Measurements from ENCODE around the gene CALN1. TPM values are rescaled to one million over a fixed set of nuclear protein-coding genes. Genes with fewer than 3 reads are reported as not detected.

The CALN1 gene
- total and polyA plus RNA-seq, 7 donors: under 0.01 TPM; not detected in 5

GRCh38 chr7:72190919-72191318 lies 221.2 kb downstream of the CALN1 start:
- no peaks in the 10 kb centered on the region for H3K27me3 ChIP-seq
- H3K4me3 ChIP-seq: no peak overlapping the region
- TF ChIP-seq, protein P1, sequence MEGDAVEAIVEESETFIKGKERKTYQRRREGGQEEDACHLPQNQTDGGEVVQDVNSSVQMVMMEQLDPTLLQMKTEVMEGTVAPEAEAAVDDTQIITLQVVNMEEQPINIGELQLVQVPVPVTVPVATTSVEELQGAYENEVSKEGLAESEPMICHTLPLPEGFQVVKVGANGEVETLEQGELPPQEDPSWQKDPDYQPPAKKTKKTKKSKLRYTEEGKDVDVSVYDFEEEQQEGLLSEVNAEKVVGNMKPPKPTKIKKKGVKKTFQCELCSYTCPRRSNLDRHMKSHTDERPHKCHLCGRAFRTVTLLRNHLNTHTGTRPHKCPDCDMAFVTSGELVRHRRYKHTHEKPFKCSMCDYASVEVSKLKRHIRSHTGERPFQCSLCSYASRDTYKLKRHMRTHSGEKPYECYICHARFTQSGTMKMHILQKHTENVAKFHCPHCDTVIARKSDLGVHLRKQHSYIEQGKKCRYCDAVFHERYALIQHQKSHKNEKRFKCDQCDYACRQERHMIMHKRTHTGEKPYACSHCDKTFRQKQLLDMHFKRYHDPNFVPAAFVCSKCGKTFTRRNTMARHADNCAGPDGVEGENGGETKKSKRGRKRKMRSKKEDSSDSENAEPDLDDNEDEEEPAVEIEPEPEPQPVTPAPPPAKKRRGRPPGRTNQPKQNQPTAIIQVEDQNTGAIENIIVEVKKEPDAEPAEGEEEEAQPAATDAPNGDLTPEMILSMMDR (IDR thresholded peaks at IDR 0.05): no peak
- TF ChIP-seq POLR2A (IDR thresholded peaks at IDR 0.05): no peak
- no peak for TF ChIP-seq POLR2AphosphoS5 (IDR thresholded peaks at IDR 0.05)
- TF ChIP-seq EP300 (IDR thresholded peaks at IDR 0.05): no peak
- H3K4me1 ChIP-seq: no peaks in the 10 kb centered on the region
- H3K36me3 ChIP-seq: no peaks in the 10 kb centered on the region
- intact Hi-C loops (cut with DNase I): no loop called here
- no peak for DNase-seq
- WGBS, 2 donors: 90 to 94% methylated on average over 10 of the region's 10 CpGs
- peaks cover 0 to 4% (median 0%) of the 10 kb centered on the region in 4 donors for H3K9me3 ChIP-seq
- no peak overlapping the region for H3K27ac ChIP-seq

GRCh38 chr7:72190146-72190545 lies 222.0 kb downstream of the CALN1 start:
- intact Hi-C loops (cut with DNase I): no loop called here
- TF ChIP-seq EP300 (IDR thresholded peaks at IDR 0.05) (no peak), POLR2AphosphoS5 (IDR thresholded peaks at IDR 0.05) (no peak), POLR2A (IDR thresholded peaks at IDR 0.05) (no peak)
- TF ChIP-seq, protein P1 (IDR thresholded peaks at IDR 0.05): no peak
- 84 to 89% methylated on average over 8 of the region's 8 CpGs for WGBS, 2 donors

GRCh38 chr7:72187179-72187578 lies 225.0 kb downstream of the CALN1 start:
- no peak overlapping the region for H3K4me3 ChIP-seq
- H3K9me3 ChIP-seq: no peaks in the 10 kb centered on the region
- H3K36me3 ChIP-seq: no peaks in the 10 kb centered on the region
- intact Hi-C loops (cut with DNase I): no loop called here
- WGBS, 2 donors: 88 to 89% methylated on average over 4 of the region's 4 CpGs
- no peaks in the 10 kb centered on the region for H3K4me1 ChIP-seq
- TF ChIP-seq POLR2A (IDR thresholded peaks at IDR 0.05) (no peak), EP300 (IDR thresholded peaks at IDR 0.05) (no peak), POLR2AphosphoS5 (IDR thresholded peaks at IDR 0.05) (no peak)
- TF ChIP-seq, protein P1 (IDR thresholded peaks at IDR 0.05): no peak
- no peaks in the 10 kb centered on the region for H3K27me3 ChIP-seq
- H3K27ac ChIP-seq: no peak overlapping the region
- DNase-seq: no peak

More at GRCh38 chr7:72190146-72190545, 222.0 kb downstream of the CALN1 start:
- H3K9me3 ChIP-seq: peaks cover 0 to 4% (median 0%) of the 10 kb centered on the region in 4 donors
- H3K27me3 ChIP-seq: no peaks in the 10 kb centered on the region
- DNase-seq: no peak
- H3K4me3 ChIP-seq: no peak overlapping the region
- H3K36me3 ChIP-seq: no peaks in the 10 kb centered on the region
- H3K27ac ChIP-seq: no peak overlapping the region
- H3K4me1 ChIP-seq: no peaks in the 10 kb centered on the region

- Histone ChIP-seq H3K36me3 (no peaks in the 10 kb centered on the region), H3K4me3 (no peak overlapping the region), H3K4me1 (no peaks in the 10 kb centered on the region), H3K27ac (no peak overlapping the region), H3K27me3 (no peaks in the 10 kb centered on the region), H3K9me3 (no peaks in the 10 kb centered on the region)
- TF ChIP-seq, protein P1 (IDR thresholded peaks at IDR 0.05): no peak
- TF ChIP-seq POLR2A (IDR thresholded peaks at IDR 0.05) (no peak), POLR2AphosphoS5 (IDR thresholded peaks at IDR 0.05) (no peak), EP300 (IDR thresholded peaks at IDR 0.05) (no peak)
- DNase-seq: no peak
- intact Hi-C loops (cut with DNase I): no loop called here
- WGBS, 2 donors: 77 to 83% methylated on average over 9 of the region's 9 CpGs
Measured at GRCh38 chr7:72183835-72184234, 228.3 kb downstream of the CALN1 start.

- Histone ChIP-seq H3K27ac (no peak overlapping the region), H3K27me3 (no peaks in the 10 kb centered on the region), H3K36me3 (no peaks in the 10 kb centered on the region), H3K9me3 (no peaks in the 10 kb centered on the region), H3K4me1 (no peaks in the 10 kb centered on the region), H3K4me3 (no peak overlapping the region)
- TF ChIP-seq POLR2A (IDR thresholded peaks at IDR 0.05) (no peak), EP300 (IDR thresholded peaks at IDR 0.05) (no peak), POLR2AphosphoS5 (IDR thresholded peaks at IDR 0.05) (no peak)
- no peak for DNase-seq
- 68 to 91% methylated on average over 4 of the region's 4 CpGs for WGBS, 2 donors
- intact Hi-C loops (cut with DNase I): no loop called here
Measured at GRCh38 chr7:72182036-72182435, 230.1 kb downstream of the CALN1 start.
